Neural cell (in vitro differentiated cells): Measurements from ENCODE around the gene CCDC77.

Experiments used
- EP300 ChIP-seq: fragments of 450-650 bp; conservative IDR thresholded peaks from 2 replicates; pipeline ENCODE4 v1.6.1; 2014; ENCODE audit warnings: antibody characterized with exemption, mild to moderate bottlenecking, moderate library complexity; ENCODE audit not compliant: poor library complexity, severe bottlenecking
- EZH2 ChIP-seq: fragments of 200-600, 300-800 bp; shearing (Covaris generic), sonication (generic); IDR thresholded peaks from 2 replicates; pipeline ENCODE4 v1.6.1; 2014; ENCODE audit warnings: antibody characterized with exemption, low read length, borderline replicate concordance, mild to moderate bottlenecking; ENCODE audit not compliant: insufficient read depth, poor library complexity, severe bottlenecking
- MXI1 ChIP-seq: fragments of 450-650 bp; conservative IDR thresholded peaks from 2 replicates; pipeline ENCODE4 v1.6.1; 2014; ENCODE audit warnings: antibody characterized with exemption, mild to moderate bottlenecking; ENCODE audit not compliant: poor library complexity, severe bottlenecking
- POLR2AphosphoS5 ChIP-seq: IDR thresholded peaks from 2 replicates; pipeline ENCODE4 v1.6.1; 2012
- RAD21 ChIP-seq: fragments of 450-650 bp; conservative IDR thresholded peaks from 2 replicates; pipeline ENCODE4 v1.6.1; 2014; ENCODE audit warnings: antibody characterized with exemption, mild to moderate bottlenecking, moderate library complexity
- SMC3 ChIP-seq: fragments of 450-650 bp; conservative IDR thresholded peaks from 2 replicates; pipeline ENCODE4 v1.6.1; 2014; ENCODE audit warnings: antibody characterized with exemption, mild to moderate bottlenecking, moderate library complexity; ENCODE audit not compliant: poor library complexity
- TAF1 ChIP-seq: IDR thresholded peaks from 2 replicates; pipeline ENCODE4 v1.6.1; 2012; ENCODE audit warnings: low read depth
- TF ChIP-seq, protein P1 (sequence below): fragments of 450-650 bp; IDR thresholded peaks from 2 replicates; pipeline ENCODE4 v1.5.1; 2014; ENCODE audit warnings: antibody characterized with exemption, mild to moderate bottlenecking, moderate library complexity; ENCODE audit not compliant: poor library complexity, severe bottlenecking
- TF ChIP-seq, protein P2 (sequence below): IDR thresholded peaks from 2 replicates; pipeline ENCODE4 v1.6.1; 2012; ENCODE audit warnings: borderline replicate concordance

DNA sequence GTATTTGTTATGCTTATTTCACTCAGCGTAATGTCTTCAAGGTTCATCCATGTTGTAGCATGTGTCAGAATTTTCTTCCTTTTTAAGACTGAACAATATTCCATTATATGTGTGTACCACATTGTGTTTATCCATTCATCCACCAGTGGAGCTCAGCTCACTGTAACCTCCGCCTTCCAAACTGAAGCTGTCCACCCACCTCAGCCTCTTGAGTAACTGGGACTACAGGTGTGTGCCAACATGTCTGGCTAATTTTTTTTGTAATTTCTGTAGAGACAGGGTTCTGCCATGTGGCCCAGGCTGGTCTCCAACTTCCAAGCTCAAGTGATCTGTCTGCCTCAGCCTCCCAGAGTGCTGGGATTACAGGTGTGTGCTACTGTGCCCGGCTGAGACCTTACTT, 21.1 kb downstream of the CCDC77 start:
- no peak for TF ChIP-seq POLR2AphosphoS5
- TF ChIP-seq EP300, result no peak
- TF ChIP-seq, protein P1, sequence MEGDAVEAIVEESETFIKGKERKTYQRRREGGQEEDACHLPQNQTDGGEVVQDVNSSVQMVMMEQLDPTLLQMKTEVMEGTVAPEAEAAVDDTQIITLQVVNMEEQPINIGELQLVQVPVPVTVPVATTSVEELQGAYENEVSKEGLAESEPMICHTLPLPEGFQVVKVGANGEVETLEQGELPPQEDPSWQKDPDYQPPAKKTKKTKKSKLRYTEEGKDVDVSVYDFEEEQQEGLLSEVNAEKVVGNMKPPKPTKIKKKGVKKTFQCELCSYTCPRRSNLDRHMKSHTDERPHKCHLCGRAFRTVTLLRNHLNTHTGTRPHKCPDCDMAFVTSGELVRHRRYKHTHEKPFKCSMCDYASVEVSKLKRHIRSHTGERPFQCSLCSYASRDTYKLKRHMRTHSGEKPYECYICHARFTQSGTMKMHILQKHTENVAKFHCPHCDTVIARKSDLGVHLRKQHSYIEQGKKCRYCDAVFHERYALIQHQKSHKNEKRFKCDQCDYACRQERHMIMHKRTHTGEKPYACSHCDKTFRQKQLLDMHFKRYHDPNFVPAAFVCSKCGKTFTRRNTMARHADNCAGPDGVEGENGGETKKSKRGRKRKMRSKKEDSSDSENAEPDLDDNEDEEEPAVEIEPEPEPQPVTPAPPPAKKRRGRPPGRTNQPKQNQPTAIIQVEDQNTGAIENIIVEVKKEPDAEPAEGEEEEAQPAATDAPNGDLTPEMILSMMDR, result no peak
- TF ChIP-seq TAF1, result no peak
- no peak for TF ChIP-seq RAD21
- TF ChIP-seq, protein P2, sequence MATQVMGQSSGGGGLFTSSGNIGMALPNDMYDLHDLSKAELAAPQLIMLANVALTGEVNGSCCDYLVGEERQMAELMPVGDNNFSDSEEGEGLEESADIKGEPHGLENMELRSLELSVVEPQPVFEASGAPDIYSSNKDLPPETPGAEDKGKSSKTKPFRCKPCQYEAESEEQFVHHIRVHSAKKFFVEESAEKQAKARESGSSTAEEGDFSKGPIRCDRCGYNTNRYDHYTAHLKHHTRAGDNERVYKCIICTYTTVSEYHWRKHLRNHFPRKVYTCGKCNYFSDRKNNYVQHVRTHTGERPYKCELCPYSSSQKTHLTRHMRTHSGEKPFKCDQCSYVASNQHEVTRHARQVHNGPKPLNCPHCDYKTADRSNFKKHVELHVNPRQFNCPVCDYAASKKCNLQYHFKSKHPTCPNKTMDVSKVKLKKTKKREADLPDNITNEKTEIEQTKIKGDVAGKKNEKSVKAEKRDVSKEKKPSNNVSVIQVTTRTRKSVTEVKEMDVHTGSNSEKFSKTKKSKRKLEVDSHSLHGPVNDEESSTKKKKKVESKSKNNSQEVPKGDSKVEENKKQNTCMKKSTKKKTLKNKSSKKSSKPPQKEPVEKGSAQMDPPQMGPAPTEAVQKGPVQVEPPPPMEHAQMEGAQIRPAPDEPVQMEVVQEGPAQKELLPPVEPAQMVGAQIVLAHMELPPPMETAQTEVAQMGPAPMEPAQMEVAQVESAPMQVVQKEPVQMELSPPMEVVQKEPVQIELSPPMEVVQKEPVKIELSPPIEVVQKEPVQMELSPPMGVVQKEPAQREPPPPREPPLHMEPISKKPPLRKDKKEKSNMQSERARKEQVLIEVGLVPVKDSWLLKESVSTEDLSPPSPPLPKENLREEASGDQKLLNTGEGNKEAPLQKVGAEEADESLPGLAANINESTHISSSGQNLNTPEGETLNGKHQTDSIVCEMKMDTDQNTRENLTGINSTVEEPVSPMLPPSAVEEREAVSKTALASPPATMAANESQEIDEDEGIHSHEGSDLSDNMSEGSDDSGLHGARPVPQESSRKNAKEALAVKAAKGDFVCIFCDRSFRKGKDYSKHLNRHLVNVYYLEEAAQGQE, result no peak
- TF ChIP-seq EZH2, result no peak
- TF ChIP-seq SMC3, result no peak
- TF ChIP-seq MXI1, result no peak
